HepG2 (cell line): ENCODE measurements around the gene LRRC10B. TPM values are rescaled to one million over a fixed set of nuclear protein-coding genes. Genes with fewer than 3 reads are reported as not detected.

ENCODE experiments used
- HNRNPUL1 ChIP-seq: fragments of 200-400 bp; formaldehyde crosslinking; IDR thresholded peaks from 2 replicates; pipeline ENCODE4 v1.6.1; 2017; ENCODE audit warnings: low read depth, mild to moderate bottlenecking, low read length, moderate library complexity
- KLF12 ChIP-seq: sonication (generic); formaldehyde crosslinking; IDR thresholded peaks from 2 replicates; pipeline ENCODE4 v1.4.0; 2020; ENCODE audit warnings: missing genetic modification reagents, borderline replicate concordance
- NFYB ChIP-seq: sonication (generic); formaldehyde crosslinking; IDR thresholded peaks from 2 replicates; pipeline ENCODE4 v1.4.0; 2020; ENCODE audit warnings: missing genetic modification reagents
- RCOR2 ChIP-seq: IDR thresholded peaks from 2 replicates; pipeline ENCODE4 v1.6.1; 2016; ENCODE audit warnings: missing biosample characterization, missing genetic modification reagents
- REXO4 ChIP-seq: sonication (generic); formaldehyde crosslinking; IDR thresholded peaks from 2 replicates; pipeline ENCODE4 v1.8.0; 2022; ENCODE audit warnings: missing genetic modification reagents, mild to moderate bottlenecking, borderline replicate concordance
- RXRB ChIP-seq: IDR thresholded peaks from 2 replicates; pipeline ENCODE4 v1.6.1; 2016; ENCODE audit warnings: borderline replicate concordance, missing genetic modification reagents, missing compliant biosample characterization
- TAF15 ChIP-seq: fragments of 200-400 bp; formaldehyde crosslinking; IDR thresholded peaks from one replicate; pipeline ENCODE4 v1.6.1; 2018; ENCODE audit warnings: mild to moderate bottlenecking, low read depth, low read length; ENCODE audit not compliant: poor library complexity, severe bottlenecking
- TBL1XR1 ChIP-seq: fragments of 150-350 bp; IDR thresholded peaks from 2 replicates; pipeline ENCODE4 v1.6.1; 2014; ENCODE audit warnings: borderline replicate concordance, low read length; ENCODE audit not compliant: partially characterized antibody
- ZFP36L2 ChIP-seq: sonication (generic); formaldehyde crosslinking; IDR thresholded peaks from 2 replicates; pipeline ENCODE4 v1.4.0; 2020; ENCODE audit warnings: missing genetic modification reagents
- ZNF276 ChIP-seq: sonication (generic); formaldehyde crosslinking; IDR thresholded peaks from 2 replicates; pipeline ENCODE4 v1.4.0; 2020; ENCODE audit warnings: mild to moderate bottlenecking, low read depth, missing genetic modification reagents
- polyA plus RNA-seq, 8 experiments: library from polyadenylated mRNA; depleted of rRNA in 3 of 8; stranded (reverse) in 7 of 8; unstranded in 1 of 8; fragments of >200 nt; fragmentation: Illumina TruSeq in 4 of 8; extraction: Trizol in 4 of 8; gene quantifications; 2 replicates each; pipeline versions ENCODE4 v1.2.1 to v1.2.3, GENCODE V29; 2011 to 2016; ENCODE audit warnings: low read depth in 4 of 8, missing spikeins in 1 of 8, mixed read lengths in 1 of 8; ENCODE audit not compliant: insufficient read depth in 1 of 8
- total RNA-seq, 5 experiments: library from RNA; depleted of rRNA; stranded (reverse); fragments of >200 nt; fragmentation: Illumina TruSeq; extraction: Trizol; gene quantifications; 2 replicates each; pipeline ENCODE4 v1.2.3, GENCODE V29; 2016; ENCODE audit warnings: low read depth in 1 of 5
- TF ChIP-seq, protein P1 (sequence below): IDR thresholded peaks from 2 replicates; pipeline ENCODE4 v1.6.1; 2016; ENCODE audit warnings: low read depth, missing genetic modification reagents, missing compliant biosample characterization
- TF ChIP-seq, protein P2 (sequence below): sonication (generic); formaldehyde crosslinking; IDR thresholded peaks from 2 replicates; pipeline ENCODE4 v1.4.0; 2020; ENCODE audit warnings: missing genetic modification reagents
- TF ChIP-seq, protein P3 (sequence below): sonication (generic); formaldehyde crosslinking; IDR thresholded peaks from 2 replicates; pipeline ENCODE4 v1.5.0; 2020; ENCODE audit warnings: missing genetic modification reagents, mild to moderate bottlenecking, borderline replicate concordance
- TF ChIP-seq, protein P4 (sequence below): sonication (generic); formaldehyde crosslinking; IDR thresholded peaks from 2 replicates; pipeline ENCODE4 v1.5.1; 2020; ENCODE audit warnings: missing genetic modification reagents, mild to moderate bottlenecking, borderline replicate concordance

The LRRC10B gene
- total and polyA plus RNA-seq, 2 of the 13 experiments (the other 11 are each of a cell fraction or from before 2014, with no cell fraction given): not detected

- TF ChIP-seq, protein P1, sequence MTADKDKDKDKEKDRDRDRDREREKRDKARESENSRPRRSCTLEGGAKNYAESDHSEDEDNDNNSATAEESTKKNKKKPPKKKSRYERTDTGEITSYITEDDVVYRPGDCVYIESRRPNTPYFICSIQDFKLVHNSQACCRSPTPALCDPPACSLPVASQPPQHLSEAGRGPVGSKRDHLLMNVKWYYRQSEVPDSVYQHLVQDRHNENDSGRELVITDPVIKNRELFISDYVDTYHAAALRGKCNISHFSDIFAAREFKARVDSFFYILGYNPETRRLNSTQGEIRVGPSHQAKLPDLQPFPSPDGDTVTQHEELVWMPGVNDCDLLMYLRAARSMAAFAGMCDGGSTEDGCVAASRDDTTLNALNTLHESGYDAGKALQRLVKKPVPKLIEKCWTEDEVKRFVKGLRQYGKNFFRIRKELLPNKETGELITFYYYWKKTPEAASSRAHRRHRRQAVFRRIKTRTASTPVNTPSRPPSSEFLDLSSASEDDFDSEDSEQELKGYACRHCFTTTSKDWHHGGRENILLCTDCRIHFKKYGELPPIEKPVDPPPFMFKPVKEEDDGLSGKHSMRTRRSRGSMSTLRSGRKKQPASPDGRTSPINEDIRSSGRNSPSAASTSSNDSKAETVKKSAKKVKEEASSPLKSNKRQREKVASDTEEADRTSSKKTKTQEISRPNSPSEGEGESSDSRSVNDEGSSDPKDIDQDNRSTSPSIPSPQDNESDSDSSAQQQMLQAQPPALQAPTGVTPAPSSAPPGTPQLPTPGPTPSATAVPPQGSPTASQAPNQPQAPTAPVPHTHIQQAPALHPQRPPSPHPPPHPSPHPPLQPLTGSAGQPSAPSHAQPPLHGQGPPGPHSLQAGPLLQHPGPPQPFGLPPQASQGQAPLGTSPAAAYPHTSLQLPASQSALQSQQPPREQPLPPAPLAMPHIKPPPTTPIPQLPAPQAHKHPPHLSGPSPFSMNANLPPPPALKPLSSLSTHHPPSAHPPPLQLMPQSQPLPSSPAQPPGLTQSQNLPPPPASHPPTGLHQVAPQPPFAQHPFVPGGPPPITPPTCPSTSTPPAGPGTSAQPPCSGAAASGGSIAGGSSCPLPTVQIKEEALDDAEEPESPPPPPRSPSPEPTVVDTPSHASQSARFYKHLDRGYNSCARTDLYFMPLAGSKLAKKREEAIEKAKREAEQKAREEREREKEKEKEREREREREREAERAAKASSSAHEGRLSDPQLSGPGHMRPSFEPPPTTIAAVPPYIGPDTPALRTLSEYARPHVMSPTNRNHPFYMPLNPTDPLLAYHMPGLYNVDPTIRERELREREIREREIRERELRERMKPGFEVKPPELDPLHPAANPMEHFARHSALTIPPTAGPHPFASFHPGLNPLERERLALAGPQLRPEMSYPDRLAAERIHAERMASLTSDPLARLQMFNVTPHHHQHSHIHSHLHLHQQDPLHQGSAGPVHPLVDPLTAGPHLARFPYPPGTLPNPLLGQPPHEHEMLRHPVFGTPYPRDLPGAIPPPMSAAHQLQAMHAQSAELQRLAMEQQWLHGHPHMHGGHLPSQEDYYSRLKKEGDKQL (CRISPR knock-in tag): no peak
- TF ChIP-seq ZFP36L2 (no peak), NFYB (CRISPR knock-in tag) (0 out of 2 replicates have a peak, but pooled peaks have one; percentile 28), TBL1XR1 (no peak), KLF12 (CRISPR knock-in tag) (no peak), REXO4 (CRISPR knock-in tag) (no peak), TAF15 (no peak), RXRB (peak; percentile 63), ZNF276 (CRISPR knock-in tag) (no peak), HNRNPUL1 (no peak), RCOR2 (CRISPR knock-in tag) (no peak)
- TF ChIP-seq, protein P2, sequence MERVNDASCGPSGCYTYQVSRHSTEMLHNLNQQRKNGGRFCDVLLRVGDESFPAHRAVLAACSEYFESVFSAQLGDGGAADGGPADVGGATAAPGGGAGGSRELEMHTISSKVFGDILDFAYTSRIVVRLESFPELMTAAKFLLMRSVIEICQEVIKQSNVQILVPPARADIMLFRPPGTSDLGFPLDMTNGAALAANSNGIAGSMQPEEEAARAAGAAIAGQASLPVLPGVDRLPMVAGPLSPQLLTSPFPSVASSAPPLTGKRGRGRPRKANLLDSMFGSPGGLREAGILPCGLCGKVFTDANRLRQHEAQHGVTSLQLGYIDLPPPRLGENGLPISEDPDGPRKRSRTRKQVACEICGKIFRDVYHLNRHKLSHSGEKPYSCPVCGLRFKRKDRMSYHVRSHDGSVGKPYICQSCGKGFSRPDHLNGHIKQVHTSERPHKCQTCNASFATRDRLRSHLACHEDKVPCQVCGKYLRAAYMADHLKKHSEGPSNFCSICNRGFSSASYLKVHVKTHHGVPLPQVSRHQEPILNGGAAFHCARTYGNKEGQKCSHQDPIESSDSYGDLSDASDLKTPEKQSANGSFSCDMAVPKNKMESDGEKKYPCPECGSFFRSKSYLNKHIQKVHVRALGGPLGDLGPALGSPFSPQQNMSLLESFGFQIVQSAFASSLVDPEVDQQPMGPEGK (CRISPR knock-in tag): peak; percentile 70
- TF ChIP-seq, protein P3, sequence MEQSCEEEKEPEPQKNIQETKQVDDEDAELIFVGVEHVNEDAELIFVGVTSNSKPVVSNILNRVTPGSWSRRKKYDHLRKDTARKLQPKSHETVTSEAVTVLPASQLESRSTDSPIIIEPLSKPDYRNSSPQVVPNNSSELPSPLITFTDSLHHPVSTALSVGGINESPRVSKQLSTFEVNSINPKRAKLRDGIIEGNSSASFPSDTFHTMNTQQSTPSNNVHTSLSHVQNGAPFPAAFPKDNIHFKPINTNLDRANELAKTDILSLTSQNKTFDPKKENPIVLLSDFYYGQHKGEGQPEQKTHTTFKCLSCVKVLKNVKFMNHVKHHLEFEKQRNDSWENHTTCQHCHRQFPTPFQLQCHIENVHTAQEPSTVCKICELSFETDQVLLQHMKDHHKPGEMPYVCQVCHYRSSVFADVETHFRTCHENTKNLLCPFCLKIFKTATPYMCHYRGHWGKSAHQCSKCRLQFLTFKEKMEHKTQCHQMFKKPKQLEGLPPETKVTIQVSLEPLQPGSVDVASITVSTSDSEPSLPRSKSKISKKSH (CRISPR knock-in tag): no peak; the same call in 1 of the 2 replicates
- TF ChIP-seq, protein P4, sequence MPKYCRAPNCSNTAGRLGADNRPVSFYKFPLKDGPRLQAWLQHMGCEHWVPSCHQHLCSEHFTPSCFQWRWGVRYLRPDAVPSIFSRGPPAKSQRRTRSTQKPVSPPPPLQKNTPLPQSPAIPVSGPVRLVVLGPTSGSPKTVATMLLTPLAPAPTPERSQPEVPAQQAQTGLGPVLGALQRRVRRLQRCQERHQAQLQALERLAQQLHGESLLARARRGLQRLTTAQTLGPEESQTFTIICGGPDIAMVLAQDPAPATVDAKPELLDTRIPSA (CRISPR knock-in tag): no peak
Measured at GRCh38 chr11:61488651-61489291, 19.8 kb upstream of the LRRC10B start (continued).
